ENCODE measurements around the gene EPHB1. TPM values are rescaled to one million over a fixed set of nuclear protein-coding genes. Genes with fewer than 3 reads are reported as not detected.

The EPHB1 gene
- total RNA-seq, 3 donors from 2014 or later = 0.31 to 6.9 (median 0.64) TPM

DNA sequence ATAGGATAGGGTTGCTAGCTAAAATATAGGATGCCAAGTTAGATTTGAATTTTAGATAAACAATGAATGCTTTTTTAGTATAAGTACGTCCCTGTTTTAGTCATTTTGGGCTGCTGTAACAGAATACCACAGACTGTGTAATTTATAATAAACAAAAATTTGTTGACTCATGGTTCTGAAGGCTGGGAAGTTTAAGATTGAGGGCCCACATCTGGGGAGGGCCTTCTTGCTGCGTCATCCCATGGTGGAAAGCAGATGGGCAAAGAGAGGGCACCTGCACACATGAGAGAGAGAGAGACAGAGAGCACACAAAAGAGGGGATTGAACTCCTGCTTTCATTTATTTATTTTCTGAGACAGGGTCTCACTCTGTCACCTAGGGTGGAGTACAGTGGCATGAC lies 246.5 kb downstream of the EPHB1 start:
- intact Hi-C loops (cut with DNase I, micrococcal nuclease) = no loop called here
- no peak for DNase-seq
- no peak overlapping the region for H3K4me3 ChIP-seq
- no peak for ATAC-seq
- H3K4me1 ChIP-seq (ENCODE audit: low read depth) = no peaks in the 10 kb centered on the region
- TF ChIP-seq CTCF (IDR thresholded peaks at IDR 0.05) = no peak
- H3K9me3 ChIP-seq = no peaks in the 10 kb centered on the region
- H3K36me3 ChIP-seq (ENCODE audit: low read depth) = no peaks in the 10 kb centered on the region

DNA sequence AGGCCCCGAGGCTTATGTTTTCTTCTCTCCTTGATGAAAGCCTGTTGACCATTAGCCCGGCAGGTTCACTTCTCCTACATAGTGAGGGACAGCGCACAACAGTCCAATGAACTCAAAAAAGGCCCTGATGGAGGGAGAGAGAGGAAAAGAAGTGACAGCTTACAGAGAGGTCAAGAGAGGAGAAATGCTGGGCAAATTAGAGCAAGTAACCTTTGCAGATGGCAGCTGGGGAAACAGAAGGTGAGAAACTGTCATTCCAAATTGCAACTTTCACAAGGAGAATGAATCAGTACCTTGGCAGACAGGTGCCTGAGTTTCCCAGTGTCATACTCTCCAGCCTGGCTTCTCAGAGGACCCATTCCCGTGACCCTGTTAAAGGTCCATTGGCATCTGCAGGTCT lies 252.0 kb downstream of the EPHB1 start:
- intact Hi-C loops (cut with DNase I, micrococcal nuclease) = no loop called here
- no peaks in the 10 kb centered on the region for H3K9me3 ChIP-seq
- no peaks in the 10 kb centered on the region for H3K36me3 ChIP-seq (ENCODE audit: low read depth)
- no peak for DNase-seq
- H3K4me3 ChIP-seq = no peak overlapping the region
- no peak for ATAC-seq
- no peak for TF ChIP-seq CTCF (IDR thresholded peaks at IDR 0.05)
- no peaks in the 10 kb centered on the region for H3K4me1 ChIP-seq (ENCODE audit: low read depth)

DNA sequence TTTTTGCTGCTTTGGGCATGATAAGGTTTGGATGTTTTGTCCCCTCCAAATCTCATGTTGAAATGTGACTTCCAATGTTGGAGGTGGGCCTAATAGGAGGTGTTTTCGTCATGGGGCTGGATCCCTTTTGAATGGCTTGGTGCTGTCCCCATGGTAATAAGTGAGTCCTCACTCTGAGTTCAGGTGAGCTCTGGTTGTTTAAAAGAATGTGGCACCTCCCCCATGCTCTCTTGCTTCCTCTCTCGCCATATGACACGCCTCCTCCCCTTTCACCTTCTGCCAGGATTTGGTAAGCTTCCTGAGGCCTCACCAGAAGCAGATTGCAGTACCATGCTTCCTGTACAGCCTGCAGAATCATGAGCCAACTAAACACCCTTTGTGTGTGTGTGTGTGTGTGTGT lies 255.5 kb downstream of the EPHB1 start:
- TF ChIP-seq CTCF (IDR thresholded peaks at IDR 0.05) = no peak
- Histone ChIP-seq H3K36me3 (ENCODE audit: low read depth) (no peaks in the 10 kb centered on the region), H3K4me3 (no peak overlapping the region), H3K4me1 (ENCODE audit: low read depth) (no peaks in the 10 kb centered on the region), H3K9me3 (no peaks in the 10 kb centered on the region)
- intact Hi-C loops (cut with DNase I, micrococcal nuclease) = no loop called here
- ATAC-seq = no peak
- no peak for DNase-seq

DNA sequence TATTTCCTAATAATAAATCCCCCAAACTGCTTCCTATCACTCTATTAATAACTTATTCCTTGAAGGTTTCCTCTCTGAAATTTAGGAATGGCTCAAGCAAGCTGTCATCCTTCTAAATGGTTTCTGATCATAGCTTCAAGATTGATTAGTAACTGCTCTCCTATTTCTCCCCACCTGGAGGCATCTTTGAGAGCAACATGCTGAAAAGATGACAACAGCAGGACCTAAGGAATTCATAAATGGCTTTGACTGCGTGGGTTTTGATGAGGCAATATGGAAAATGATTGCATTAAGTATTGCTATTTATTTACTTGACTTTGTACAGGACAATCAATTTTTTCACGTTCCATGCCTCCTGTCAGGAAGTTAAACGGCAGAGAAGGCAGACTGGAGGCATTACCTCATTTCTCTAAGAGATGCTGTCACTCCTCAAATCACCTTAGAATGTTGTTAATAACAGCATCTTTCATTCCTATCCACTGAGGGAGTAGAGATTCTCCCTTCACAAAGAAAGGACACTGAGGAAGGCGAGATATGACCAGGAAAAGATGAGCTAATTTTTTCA lies 256.4 kb downstream of the EPHB1 start:
- Histone ChIP-seq H3K36me3 (ENCODE audit: low read depth) (no peaks in the 10 kb centered on the region), H3K4me3 (no peak overlapping the region), H3K4me1 (ENCODE audit: low read depth) (no peaks in the 10 kb centered on the region), H3K9me3 (no peaks in the 10 kb centered on the region)
- no peak for TF ChIP-seq CTCF (IDR thresholded peaks at IDR 0.05)
- DNase-seq = no peak
- intact Hi-C loops (cut with DNase I, micrococcal nuclease) = no loop called here
- no peak for ATAC-seq

GRCh38 chr3:135055449-135055848 lies 260.4 kb downstream of the EPHB1 start:
- no peak for ATAC-seq
- TF ChIP-seq CTCF (IDR thresholded peaks at IDR 0.05) = no peak

More at GRCh38 chr3:135055449-135055848, 260.4 kb downstream of the EPHB1 start:
- no peaks in the 10 kb centered on the region for H3K36me3 ChIP-seq (ENCODE audit: low read depth)
- intact Hi-C loops (cut with DNase I, micrococcal nuclease) = no loop called here
- DNase-seq = no peak
- no peak overlapping the region for H3K4me3 ChIP-seq
- H3K4me1 ChIP-seq (ENCODE audit: low read depth) = no peaks in the 10 kb centered on the region
- no peaks in the 10 kb centered on the region for H3K9me3 ChIP-seq
